GM20000 (cell line): ENCODE results near the gene SIGLEC9.

ENCODE experiments used
- DNase-seq: peaks from one replicate; pipeline ENCODE4 v3.0.0; 2012; ENCODE audit warnings: low spot score
- CTCF ChIP-seq: IDR thresholded peaks from 2 replicates; pipeline ENCODE4 v1.5.1; 2012; ENCODE audit warnings: mild to moderate bottlenecking, control low read depth; ENCODE audit errors: extremely low read depth, missing control alignments

SIGLEC9 gene

GRCh38 chr19:51116736-51117286, 7.9 kb upstream of the SIGLEC9 start:
- DNase-seq: no peak
- no peak for TF ChIP-seq CTCF

- TF ChIP-seq CTCF: no peak
- no peak for DNase-seq
Observed at GRCh38 chr19:51119101-51119500, 5.6 kb upstream of the SIGLEC9 start.

- no peak for TF ChIP-seq CTCF
- DNase-seq: no peak
Observed at GRCh38 chr19:51119611-51120010, 5.1 kb upstream of the SIGLEC9 start.

GRCh38 chr19:51120160-51120559, 4.5 kb upstream of the SIGLEC9 start:
- no peak for DNase-seq
- no peak for TF ChIP-seq CTCF

GRCh38 chr19:51121257-51121656, 3.4 kb upstream of the SIGLEC9 start:
- TF ChIP-seq CTCF: no peak
- no peak for DNase-seq

- no peak for TF ChIP-seq CTCF
- DNase-seq: no peak
Observed at GRCh38 chr19:51122112-51122981, 2.4 kb upstream of the SIGLEC9 start.

- DNase-seq: no peak
- TF ChIP-seq CTCF: no peak
Observed at GRCh38 chr19:51123381-51123800, 1.3 kb upstream of the SIGLEC9 start.
